B cell (primary cell): Measurements from ENCODE around the gene BMAL1.

Experiments
- CTCF ChIP-seq: fragments of 200-600 bp; IDR thresholded peaks from one replicate; pipeline ENCODE4 v1.8.0; 2022; ENCODE audit warnings: antibody characterized with exemption, mild to moderate bottlenecking
- EZH2 ChIP-seq: IDR thresholded peaks from 2 replicates; pipeline ENCODE4 v1.6.1; 2012; ENCODE audit warnings: borderline replicate concordance, low read depth, mild to moderate bottlenecking, moderate library complexity, low read length; ENCODE audit not compliant: insufficient read depth, poor library complexity, severe bottlenecking

GRCh38 chr11:13334034-13334786 is 56.6 kb downstream of the BMAL1 start:
- TF ChIP-seq CTCF (no peak), EZH2 (no peak)
